Caki2 (cell line): ENCODE results near the gene GPALPP1. TPM values are rescaled to one million over a fixed set of nuclear protein-coding genes. Genes with fewer than 3 reads are reported as not detected.
A peak's percentile ranks its signal among the peaks of the same experiment; 100 is the strongest.
"Not testable (repeated sequence)": the region's sequence is repeated elsewhere in the genome, so short reads cannot be mapped to it uniquely, and the experiment has no call there.

Experiments
- DNase-seq: peaks from one replicate; pipeline ENCODE4 v3.0.0-alpha.2; 2015; ENCODE audit warnings: low read depth
- in situ Hi-C: cut with HindIII; loops from 2 replicates; pipeline ENCODE4 v1.10.0; 2016; ENCODE audit warnings: low sequenced_read_pairs, low pct_unique_long_range_greater_than_20kb, mixed read lengths
- total RNA-seq: library from RNA; depleted of rRNA; stranded (reverse); fragments of >200 nt; shearing (Covaris generic); gene quantifications from 2 replicates; pipeline ENCODE4 v1.2.3, GENCODE V29; 2014; ENCODE audit warnings: low replicate concordance; rRNA removed

GPALPP1 gene
- total RNA-seq, 1 experiment from 2014 or later = 13.8 TPM

- no peak for DNase-seq
- in situ Hi-C loops = no loop called here
These were observed 62.0 kb downstream of the GPALPP1 start for GRCh38 chr13:45051315-45051714.

- in situ Hi-C loops = no loop called here
These were observed 66.0 kb downstream of the GPALPP1 start for GRCh38 chr13:45055198-45055901.

GRCh38 chr13:45055902-45056648 is 66.7 kb downstream of the GPALPP1 start:
- in situ Hi-C loops = no loop called here
- no peak for DNase-seq

More at GRCh38 chr13:45055198-45055901, 66.0 kb downstream of the GPALPP1 start:
- peak; percentile 11 for DNase-seq

- in situ Hi-C loops = no loop called here
These were observed 70.7 kb downstream of the GPALPP1 start for GRCh38 chr13:45060062-45060461.

GRCh38 chr13:45063261-45063860 is 74.0 kb downstream of the GPALPP1 start:
- in situ Hi-C loops = no loop called here
- no peak for DNase-seq

More at GRCh38 chr13:45060062-45060461, 70.7 kb downstream of the GPALPP1 start:
- no peak for DNase-seq

GRCh38 chr13:45063889-45064288 is 74.6 kb downstream of the GPALPP1 start:
- in situ Hi-C loops = not testable (repeated sequence)

GRCh38 chr13:45064889-45065288 is 75.6 kb downstream of the GPALPP1 start:
- DNase-seq = no peak
- in situ Hi-C loops = no loop called here

More at GRCh38 chr13:45063889-45064288, 74.6 kb downstream of the GPALPP1 start:
- not testable (repeated sequence) for DNase-seq

GRCh38 chr13:45068036-45069001 is 79.0 kb downstream of the GPALPP1 start:
- in situ Hi-C loops = no loop called here
- DNase-seq = no peak

GRCh38 chr13:45073809-45074208 is 84.5 kb downstream of the GPALPP1 start:
- in situ Hi-C loops = no loop called here
- DNase-seq = no peak

- DNase-seq = no peak
- in situ Hi-C loops = no loop called here
These were observed 85.4 kb downstream of the GPALPP1 start for GRCh38 chr13:45074721-45075120.

- in situ Hi-C loops = no loop called here
- no peak for DNase-seq
These were observed 88.7 kb downstream of the GPALPP1 start for GRCh38 chr13:45078003-45078402.

Other genes starting within 250 kb of the GPALPP1 start
- 3.4 and 3.6 TPM in 2 replicates for gene NUFIP1, start 67 bp upstream of the GPALPP1 start, total RNA-seq
- gene GTF2F2, start 131.0 kb downstream of the GPALPP1 start, total RNA-seq = 17.3 and 25.2 TPM in 2 replicates
- 2.2 and 5.0 TPM in 2 replicates for gene KCTD4, start 211.5 kb downstream of the GPALPP1 start, total RNA-seq